CD4-positive, alpha-beta memory T cell (primary cell): Measurements from ENCODE around the gene PSMF1. TPM values are rescaled to one million over a fixed set of nuclear protein-coding genes. Genes with fewer than 3 reads are reported as not detected.

Source experiments
- CTCF ChIA-PET: fragments of 350-600 bp; sonication (Branson Sonifier 250); formaldehyde crosslinking; loops from one replicate; lab custom pipeline; 2021; ENCODE audit warnings: inconsistent platforms; ENCODE audit not compliant: partially characterized antibody; lab: Charles Lee
- POLR2A ChIA-PET: fragments of 350-600 bp; sonication (Branson Sonifier 250); formaldehyde crosslinking; loops from one replicate; lab custom pipeline; 2021; ENCODE audit not compliant: partially characterized antibody; lab: Charles Lee
- DNase-seq, 5 donors: peaks; one replicate each; pipeline versions ENCODE4 v3.0.0 to v3.0.0-alpha.2; 2020 to 2022; ENCODE audit warnings: mixed read lengths in 1 of 5
- H3K27ac ChIP-seq: one replicate; pipeline ENCODE4 v1.7.0; 2013; ENCODE audit warnings: low read depth, low read length
- H3K27me3 ChIP-seq: 2 replicates; pipeline ENCODE4 v1.7.0; 2013; ENCODE audit warnings: mild to moderate bottlenecking, low read length, moderate library complexity; ENCODE audit not compliant: insufficient read depth
- H3K36me3 ChIP-seq: 2 replicates; pipeline ENCODE4 v1.7.0; 2013; ENCODE audit warnings: mild to moderate bottlenecking, low read length, moderate library complexity; ENCODE audit not compliant: insufficient read depth
- H3K4me1 ChIP-seq: 2 replicates; pipeline ENCODE4 v1.7.0; 2013; ENCODE audit warnings: mild to moderate bottlenecking, low read length, moderate library complexity; ENCODE audit not compliant: insufficient read depth
- H3K4me3 ChIP-seq, 2 donors: one replicate each; pipeline ENCODE4 v1.7.0; 2013; ENCODE audit warnings: low read length in 2 of 2, mild to moderate bottlenecking in 1 of 2
- H3K9me3 ChIP-seq, 2 donors: one replicate each; pipeline ENCODE4 v1.7.0; 2013; ENCODE audit warnings: low read length in 2 of 2, control low read depth in 1 of 2; ENCODE audit not compliant: control insufficient read depth in 1 of 2
- H3K27ac Mint-ChIP-seq, 7 donors: one replicate each; pipeline ENCODE4 v1.8.0; 2020 to 2021; ENCODE audit warnings: mixed read lengths in 7 of 7, mild to moderate bottlenecking in 6 of 7, inconsistent platforms in 3 of 7, moderate library complexity in 3 of 7
- H3K27me3 Mint-ChIP-seq, 2 donors: one replicate each; pipeline ENCODE4 v1.8.0; 2020 to 2021; ENCODE audit warnings: mixed read lengths in 2 of 2
- H3K36me3 Mint-ChIP-seq, 2 donors: one replicate each; pipeline ENCODE4 v1.8.0; 2020 to 2021; ENCODE audit warnings: mixed read lengths in 2 of 2, inconsistent platforms in 1 of 2, mild to moderate bottlenecking in 1 of 2
- H3K4me1 Mint-ChIP-seq, 4 donors: one replicate each; pipeline ENCODE4 v1.8.0; 2020 to 2021; ENCODE audit warnings: mixed read lengths in 4 of 4, mild to moderate bottlenecking in 1 of 4
- H3K4me3 Mint-ChIP-seq, 8 donors: one replicate each; pipeline ENCODE4 v1.8.0; 2020 to 2021; ENCODE audit warnings: mixed read lengths in 8 of 8, mild to moderate bottlenecking in 7 of 8, moderate library complexity in 6 of 8, inconsistent platforms in 3 of 8
- H3K9me3 Mint-ChIP-seq, 8 donors: one replicate each; pipeline ENCODE4 v1.8.0; 2020 to 2021; ENCODE audit warnings: mixed read lengths in 8 of 8, mild to moderate bottlenecking in 5 of 8, inconsistent platforms in 3 of 8, moderate library complexity in 1 of 8
- intact Hi-C: fragments of 100-400 bp; cut with micrococcal nuclease; formaldehyde crosslinking; loops from one replicate; pipeline ENCODE4 v1.15.1; 2023
- polyA plus RNA-seq, 2 donors: library from polyadenylated mRNA; unstranded; fragments of 300-500 nt; fragmentation: Illumina TruSeq; gene quantifications; one replicate each; pipeline ENCODE4 v1.2.3, GENCODE V29; 2021
- total RNA-seq, 2 experiments: library from RNA; stranded (reverse); gene quantifications; one replicate each; pipeline ENCODE4 v1.2.3, GENCODE V29; 2021

Gene PSMF1
- total and polyA plus RNA-seq, 4 experiments from 2014 or later = 118 to 189 (median 128) TPM

DNA sequence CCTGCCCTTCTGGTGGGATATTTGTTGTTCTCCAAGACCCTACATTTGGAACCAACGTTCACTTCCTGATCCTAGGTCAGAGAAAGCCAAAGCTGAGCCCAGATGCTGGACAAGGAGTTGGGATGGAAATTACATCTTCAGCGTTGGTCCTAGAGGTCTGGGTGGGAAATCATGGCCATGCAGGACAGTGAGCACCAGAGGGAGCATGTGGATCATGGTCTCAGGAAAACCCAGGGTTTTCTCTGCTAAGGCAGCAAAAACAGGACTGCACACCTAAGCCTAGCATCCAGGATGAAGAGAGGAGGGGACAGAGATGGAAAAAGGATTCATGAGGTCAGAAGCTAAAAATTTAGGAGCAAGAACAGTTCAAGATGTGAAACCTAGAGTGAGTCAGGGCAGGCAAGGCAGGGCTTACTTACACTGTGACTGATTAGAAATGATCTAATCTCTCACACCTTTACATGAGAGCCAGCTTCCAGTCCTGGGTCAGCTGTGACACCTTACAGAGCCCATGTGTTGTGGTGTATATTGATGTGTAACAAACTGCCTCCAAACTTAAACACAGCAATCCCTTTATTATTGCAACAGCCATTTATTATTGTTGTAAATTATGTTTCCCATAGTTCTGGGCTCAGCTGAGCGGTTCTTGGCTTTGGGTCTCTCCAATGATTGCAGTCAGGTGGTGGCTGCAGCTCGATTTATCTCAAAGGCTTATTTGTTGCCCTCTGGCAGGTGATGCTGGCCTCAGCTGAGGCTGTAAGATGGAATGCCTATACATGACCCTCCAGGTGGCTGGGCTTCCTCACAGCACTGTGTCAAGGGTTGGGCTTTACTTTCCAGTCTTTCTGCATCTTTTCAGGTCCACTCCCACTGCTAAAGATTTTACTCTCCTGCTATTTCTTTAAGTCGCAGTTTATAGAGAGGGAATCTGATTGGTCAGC lies 91.3 kb downstream of the PSMF1 start:
- Mint-ChIP-seq H3K4me3 (no peak overlapping the region), H3K4me1 (peaks cover 5 to 8% (median 8%) of the 10 kb centered on the region in 4 donors), H3K27ac (peak overlapping the region in 1 of 7 donors; percentile 19), H3K36me3 (no peaks in the 10 kb centered on the region), H3K27me3 (peaks cover 6% of the 10 kb centered on the region in 2 donors), H3K9me3 (no peaks in the 10 kb centered on the region)
- ChIA-PET CTCF (interaction anchor here (0.9 to 1.3 kb wide), 3 partner anchors 101 to 391 kb away, joined by 3 to 4 read pairs (median 3); no protein-coding TSS in a partner anchor), POLR2A (no interaction called here)
- no peak for DNase-seq
- H3K4me3 ChIP-seq = no peak overlapping the region
- peaks cover 9% of the 10 kb centered on the region for H3K4me1 ChIP-seq
- no peaks in the 10 kb centered on the region for H3K27me3 ChIP-seq
- no peaks in the 10 kb centered on the region for H3K36me3 ChIP-seq
- no peaks in the 10 kb centered on the region for H3K9me3 ChIP-seq
- intact Hi-C loops = loop anchor here (5.0 kb wide), 3 partner anchors 93 to 252 kb away; no protein-coding TSS in a partner anchor
- H3K27ac ChIP-seq = no peak overlapping the region

DNA sequence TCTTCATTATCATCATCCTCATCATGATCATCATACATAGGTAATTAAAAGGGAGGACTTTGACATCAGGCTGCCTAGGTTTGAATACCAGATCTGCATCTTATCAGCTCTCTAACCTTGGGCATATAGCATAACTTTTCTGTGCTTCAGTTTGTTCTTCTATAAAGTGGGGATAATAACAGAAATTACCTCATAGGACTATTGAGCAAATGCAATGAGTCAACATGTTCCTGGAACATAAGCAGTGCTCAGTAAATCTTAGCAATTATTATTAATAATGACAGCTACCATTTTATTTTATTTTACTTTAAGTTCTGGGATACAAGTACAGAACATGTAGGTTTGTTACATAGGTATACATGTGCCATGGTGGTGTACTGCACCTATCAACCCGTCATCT lies 92.1 kb downstream of the PSMF1 start:
- H3K27ac Mint-ChIP-seq = no peak overlapping the region
- intact Hi-C loops = loop anchor here (5.0 kb wide), 3 partner anchors 92 to 253 kb away; no protein-coding TSS in a partner anchor
- no peaks in the 10 kb centered on the region for H3K9me3 Mint-ChIP-seq
- no peak for DNase-seq
- no peaks in the 10 kb centered on the region for H3K27me3 ChIP-seq
- no peak overlapping the region for H3K4me3 ChIP-seq
- H3K4me3 Mint-ChIP-seq = no peak overlapping the region
- ChIA-PET CTCF (interaction anchor here (0.9 to 1.2 kb wide), 2 partner anchors 102 to 392 kb away, joined by 3 read pairs; no protein-coding TSS in a partner anchor), POLR2A (no interaction called here)
- peaks cover 3 to 6% of the 10 kb centered on the region in 2 donors for H3K27me3 Mint-ChIP-seq
- H3K36me3 Mint-ChIP-seq = no peaks in the 10 kb centered on the region
- H3K36me3 ChIP-seq = no peaks in the 10 kb centered on the region
- peaks cover 13 to 16% (median 15%) of the 10 kb centered on the region in 4 donors for H3K4me1 Mint-ChIP-seq
- peaks cover 16% of the 10 kb centered on the region for H3K4me1 ChIP-seq
- no peaks in the 10 kb centered on the region for H3K9me3 ChIP-seq
- H3K27ac ChIP-seq = no peak overlapping the region

DNA sequence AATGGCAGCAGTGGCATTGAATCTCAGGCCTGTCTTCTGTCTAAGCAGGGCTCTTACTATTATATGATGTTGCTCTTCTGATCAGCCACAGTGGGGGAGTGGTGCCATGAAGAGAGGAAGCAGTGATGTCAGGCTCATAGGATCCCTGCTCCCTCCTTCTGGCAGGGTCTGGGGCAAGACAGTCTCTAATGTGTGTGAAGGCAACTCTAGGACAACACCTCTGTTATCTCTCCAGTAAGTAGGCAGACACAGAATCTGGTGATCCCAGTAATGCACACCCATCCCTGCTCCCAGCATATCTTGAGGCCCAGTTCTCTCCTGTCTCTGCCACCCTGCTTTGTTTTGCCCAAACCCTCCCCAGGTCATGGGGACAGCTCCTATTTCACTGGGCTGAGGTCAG lies 93.6 kb downstream of the PSMF1 start:
- H3K9me3 Mint-ChIP-seq = no peaks in the 10 kb centered on the region
- peaks cover 32% of the 10 kb centered on the region for H3K4me1 ChIP-seq
- no peaks in the 10 kb centered on the region for H3K9me3 ChIP-seq
- H3K4me3 Mint-ChIP-seq = no peak overlapping the region
- no peak for DNase-seq
- ChIA-PET CTCF (interaction anchor here (1.1 to 2.9 kb wide), 6 partner anchors 10 to 397 kb away, joined by 3 to 21 read pairs (median 4); partner anchors contain the start of gene RAD21L1), POLR2A (interaction anchor here (0.9 kb wide), 1 partner anchor 103 kb away, joined by 3 read pairs; no protein-coding TSS in a partner anchor)
- H3K36me3 ChIP-seq = no peaks in the 10 kb centered on the region
- H3K27me3 ChIP-seq = no peaks in the 10 kb centered on the region
- peaks cover 19 to 28% (median 25%) of the 10 kb centered on the region in 4 donors for H3K4me1 Mint-ChIP-seq
- H3K27ac Mint-ChIP-seq = peak overlapping the region in 2 of 7 donors; percentile 13 to 69
- no peak overlapping the region for H3K4me3 ChIP-seq
- H3K36me3 Mint-ChIP-seq = no peaks in the 10 kb centered on the region
- H3K27me3 Mint-ChIP-seq = peaks cover 3 to 6% of the 10 kb centered on the region in 2 donors
- intact Hi-C loops = loop anchor here (5.0 kb wide), 3 partner anchors 90 to 255 kb away; no protein-coding TSS in a partner anchor
- no peak overlapping the region for H3K27ac ChIP-seq

DNA sequence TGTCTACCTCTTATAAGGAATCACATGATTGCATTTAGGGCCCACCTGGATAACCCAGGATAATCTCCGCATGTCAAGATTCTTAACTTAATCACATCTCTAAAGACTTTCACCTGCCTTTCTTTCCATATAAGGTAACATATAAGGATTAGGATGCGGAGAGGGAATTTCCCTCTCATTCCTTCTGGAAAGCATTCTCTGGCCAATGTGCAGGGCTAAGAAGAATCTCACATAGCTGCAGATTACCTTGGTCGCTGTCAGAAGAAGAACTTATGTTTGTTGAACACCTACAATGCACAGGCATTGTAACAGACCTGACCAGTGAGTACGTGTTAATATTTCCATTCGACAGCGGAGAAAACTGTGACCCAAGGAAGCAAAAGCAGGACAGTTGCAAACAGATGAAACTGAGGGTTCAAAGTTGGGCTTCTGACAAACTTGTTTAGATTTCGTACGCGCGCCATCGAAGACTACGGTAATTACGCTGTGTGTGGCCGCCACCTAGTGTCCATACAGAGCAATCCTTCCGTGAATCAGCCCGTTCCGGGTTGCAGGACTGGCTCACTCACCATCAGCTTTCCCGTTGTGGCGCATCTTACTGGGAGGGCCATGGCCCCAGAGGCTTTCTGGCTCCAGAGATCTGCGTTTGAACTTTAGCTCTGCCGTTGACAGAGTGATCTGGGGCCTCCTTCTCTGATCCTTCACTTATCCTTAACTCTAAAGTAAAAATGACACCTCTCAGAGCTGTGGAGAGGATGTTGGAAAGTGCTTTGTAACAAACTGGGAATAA lies 94.4 kb downstream of the PSMF1 start:
- Mint-ChIP-seq H3K36me3 (no peaks in the 10 kb centered on the region), H3K27me3 (peaks cover 3 to 6% of the 10 kb centered on the region in 2 donors), H3K27ac (peak overlapping the region in 1 of 7 donors; percentile 13), H3K4me1 (peaks cover 19 to 28% (median 25%) of the 10 kb centered on the region in 4 donors), H3K9me3 (no peaks in the 10 kb centered on the region), H3K4me3 (peak overlapping the region in 7 of 8 donors; percentile 4 to 52 (median 26))
- peaks cover 33% of the 10 kb centered on the region for H3K4me1 ChIP-seq
- H3K4me3 ChIP-seq = no peak overlapping the region
- ChIA-PET CTCF (interaction anchor here (0.7 to 2.9 kb wide), 18 partner anchors 8 to 398 kb away, joined by 3 to 21 read pairs (median 4); partner anchors contain the start of genes NSFL1C and RAD21L1), POLR2A (interaction anchor here (0.9 kb wide), 1 partner anchor 104 kb away, joined by 3 read pairs; no protein-coding TSS in a partner anchor)
- no peaks in the 10 kb centered on the region for H3K9me3 ChIP-seq
- no peaks in the 10 kb centered on the region for H3K27me3 ChIP-seq
- no peak overlapping the region for H3K27ac ChIP-seq
- H3K36me3 ChIP-seq = no peaks in the 10 kb centered on the region
- DNase-seq = peak; percentile 52 to 63 (median 60)
- intact Hi-C loops = loop anchor here (1.0 to 5.0 kb wide), 6 partner anchors 13 to 256 kb away; partner anchors contain the start of gene RAD21L1

DNA sequence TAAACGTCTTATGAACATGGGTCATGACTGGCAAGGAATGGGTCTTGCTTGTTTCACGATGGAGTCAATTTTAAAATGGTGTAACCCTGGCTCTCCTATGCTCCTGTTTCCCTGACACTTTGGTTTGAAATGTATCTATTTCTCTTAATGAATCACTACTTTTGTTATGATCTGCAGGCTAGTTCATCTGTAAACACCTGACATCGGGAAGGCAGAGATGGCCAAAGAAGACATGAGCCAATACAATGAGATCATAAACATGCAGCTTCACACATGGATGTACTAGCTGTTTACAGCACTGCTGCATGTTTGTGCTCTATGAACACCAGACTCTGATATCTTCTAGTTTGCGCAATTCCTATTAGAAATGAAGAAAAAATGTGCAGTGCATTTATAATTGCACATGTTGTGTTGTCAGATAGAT lies 96.4 kb downstream of the PSMF1 start:
- Histone ChIP-seq H3K27me3 (no peaks in the 10 kb centered on the region), H3K36me3 (no peaks in the 10 kb centered on the region), H3K9me3 (no peaks in the 10 kb centered on the region), H3K4me1 (peaks cover 33% of the 10 kb centered on the region), H3K4me3 (no peak overlapping the region), H3K27ac (no peak overlapping the region)
- no peak for DNase-seq
- POLR2A ChIA-PET = no interaction called here
- peaks cover 19 to 28% (median 26%) of the 10 kb centered on the region in 4 donors for H3K4me1 Mint-ChIP-seq
- H3K27me3 Mint-ChIP-seq = peaks cover 1 to 4% of the 10 kb centered on the region in 2 donors
- intact Hi-C loops = loop anchor here (5.0 kb wide), 3 partner anchors 87 to 258 kb away; no protein-coding TSS in a partner anchor
- peak overlapping the region in 2 of 7 donors; percentile 75 to 77 for H3K27ac Mint-ChIP-seq
- peak overlapping the region in 1 of 8 donors; percentile 52 for H3K4me3 Mint-ChIP-seq
- peaks cover 0 to 1% (median 0%) of the 10 kb centered on the region in 8 donors for H3K9me3 Mint-ChIP-seq
- CTCF ChIA-PET = interaction anchor here (1.0 kb wide), 1 partner anchor 107 kb away, joined by 4 read pairs; no protein-coding TSS in a partner anchor
- no peaks in the 10 kb centered on the region for H3K36me3 Mint-ChIP-seq

DNA sequence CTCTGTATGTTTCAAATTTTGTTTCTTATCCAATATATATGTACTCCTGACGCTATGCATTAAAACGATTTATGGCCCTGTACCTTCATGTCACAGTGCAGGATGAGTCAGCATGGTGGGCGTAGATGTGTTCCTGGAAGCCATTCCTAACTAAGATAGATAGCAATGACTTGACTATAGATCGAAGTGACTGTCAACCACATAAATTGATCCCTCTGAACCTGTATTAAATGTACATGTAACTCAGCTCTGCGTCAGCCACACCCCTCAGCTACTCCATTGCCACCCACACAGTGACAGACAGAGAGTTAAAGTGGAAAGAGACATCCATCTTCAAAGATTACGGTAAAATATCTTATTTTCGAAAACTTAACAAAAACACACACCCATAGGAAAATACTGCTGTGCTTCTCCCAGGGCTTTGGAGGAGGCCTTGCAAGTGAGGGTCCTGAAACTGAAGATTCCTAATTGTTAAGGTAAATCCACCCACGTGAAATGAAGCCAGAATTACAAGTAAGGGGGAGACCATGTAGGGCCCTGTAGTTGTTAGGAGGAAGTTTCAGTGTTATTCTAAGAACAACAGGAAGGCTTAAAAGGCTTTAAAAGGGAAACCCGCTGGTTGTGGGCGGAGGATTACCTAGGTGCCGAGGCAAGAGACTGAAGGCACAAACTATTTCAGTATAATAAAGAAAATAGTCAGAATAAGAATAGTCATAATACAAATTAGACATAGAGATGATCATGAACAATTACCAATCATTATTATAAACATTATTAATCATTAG lies 97.2 kb downstream of the PSMF1 start:
- H3K36me3 Mint-ChIP-seq = no peaks in the 10 kb centered on the region
- H3K27ac Mint-ChIP-seq = peak overlapping the region; percentile 75 to 94 (median 89)
- H3K4me1 Mint-ChIP-seq = peaks cover 19 to 28% (median 26%) of the 10 kb centered on the region in 4 donors
- CTCF ChIA-PET = interaction anchor here (1.0 kb wide), 1 partner anchor 107 kb away, joined by 4 read pairs; no protein-coding TSS in a partner anchor
- H3K4me3 Mint-ChIP-seq = peak overlapping the region; percentile 48 to 72 (median 56)
- peaks cover 1 to 4% of the 10 kb centered on the region in 2 donors for H3K27me3 Mint-ChIP-seq
- H3K36me3 ChIP-seq = no peaks in the 10 kb centered on the region
- H3K4me1 ChIP-seq = peaks cover 33% of the 10 kb centered on the region
- H3K27ac ChIP-seq = peak overlapping the region; percentile 25
- no peak overlapping the region for H3K4me3 ChIP-seq
- no peaks in the 10 kb centered on the region for H3K27me3 ChIP-seq
- peak in 2 of 5 donors; percentile 17 to 19 for DNase-seq
- H3K9me3 Mint-ChIP-seq = peaks cover 0 to 1% (median 0%) of the 10 kb centered on the region in 8 donors
- H3K9me3 ChIP-seq = no peaks in the 10 kb centered on the region
- POLR2A ChIA-PET = no interaction called here
- intact Hi-C loops = no loop called here
